ENCODE results near the gene SV2A. TPM values are rescaled to one million over a fixed set of nuclear protein-coding genes. Genes with fewer than 3 reads are reported as not detected.

SV2A gene
- total and polyA plus RNA-seq, 7 donors = 0.60 to 6.9 (median 4.1) TPM; not detected in 1

- no peaks in the 10 kb centered on the region for H3K27me3 ChIP-seq
- peaks cover 0 to 16% (median 9%) of the 10 kb centered on the region in 4 donors for H3K4me1 ChIP-seq
- no peaks in the 10 kb centered on the region for H3K36me3 ChIP-seq
- DNase-seq = peak; percentile 97
- H3K9me3 ChIP-seq = no peaks in the 10 kb centered on the region
- H3K27ac ChIP-seq = peak within 1 kb of the TSS; percentile 87 to 94 (median 91)
- 10 to 12% methylated on average over 65 of the region's 65 CpGs for WGBS, 2 donors
- TF ChIP-seq POLR2A (IDR thresholded peaks at IDR 0.05) (peak; percentile 87 to 89), POLR2AphosphoS5 (IDR thresholded peaks at IDR 0.05) (peak; percentile 96 to 98 (median 97))
- TF ChIP-seq, protein P1, sequence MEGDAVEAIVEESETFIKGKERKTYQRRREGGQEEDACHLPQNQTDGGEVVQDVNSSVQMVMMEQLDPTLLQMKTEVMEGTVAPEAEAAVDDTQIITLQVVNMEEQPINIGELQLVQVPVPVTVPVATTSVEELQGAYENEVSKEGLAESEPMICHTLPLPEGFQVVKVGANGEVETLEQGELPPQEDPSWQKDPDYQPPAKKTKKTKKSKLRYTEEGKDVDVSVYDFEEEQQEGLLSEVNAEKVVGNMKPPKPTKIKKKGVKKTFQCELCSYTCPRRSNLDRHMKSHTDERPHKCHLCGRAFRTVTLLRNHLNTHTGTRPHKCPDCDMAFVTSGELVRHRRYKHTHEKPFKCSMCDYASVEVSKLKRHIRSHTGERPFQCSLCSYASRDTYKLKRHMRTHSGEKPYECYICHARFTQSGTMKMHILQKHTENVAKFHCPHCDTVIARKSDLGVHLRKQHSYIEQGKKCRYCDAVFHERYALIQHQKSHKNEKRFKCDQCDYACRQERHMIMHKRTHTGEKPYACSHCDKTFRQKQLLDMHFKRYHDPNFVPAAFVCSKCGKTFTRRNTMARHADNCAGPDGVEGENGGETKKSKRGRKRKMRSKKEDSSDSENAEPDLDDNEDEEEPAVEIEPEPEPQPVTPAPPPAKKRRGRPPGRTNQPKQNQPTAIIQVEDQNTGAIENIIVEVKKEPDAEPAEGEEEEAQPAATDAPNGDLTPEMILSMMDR (IDR thresholded peaks at IDR 0.05) = no peak
- H3K4me3 ChIP-seq = peak within 1 kb of the TSS; percentile 50 to 64 (median 59)
- intact Hi-C loops (cut with DNase I) = no loop called here
Measured at GRCh38 chr1:149899460-149900284, 18.0 kb downstream of the SV2A start, which contains the start of gene BOLA1. Gene BOLA1 (plus strand): TSS chr1:149899568. CDS start chr1:149900060, 492 bp downstream.

DNA sequence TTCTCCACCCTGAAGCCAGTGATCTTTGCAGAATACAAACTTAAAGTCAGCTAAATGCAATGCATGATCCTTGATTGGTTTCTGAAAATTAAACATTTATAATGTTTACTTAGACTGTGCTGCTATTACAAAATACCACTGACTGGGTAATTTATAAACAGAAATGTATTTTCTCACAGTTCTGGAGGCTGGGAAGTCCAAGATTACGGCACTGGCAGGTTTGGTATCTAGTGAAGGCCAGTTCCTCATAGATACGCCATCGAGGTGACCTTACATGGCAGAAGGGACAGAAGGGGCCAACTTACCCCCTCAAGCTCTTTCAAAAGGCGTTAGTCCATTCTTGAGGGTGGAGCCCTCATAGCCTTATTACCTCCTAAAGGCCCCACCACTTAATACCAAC, 21.1 kb downstream of the SV2A start:
- Histone ChIP-seq H3K9me3 (no peaks in the 10 kb centered on the region), H3K27ac (no peak overlapping the region), H3K4me1 (peaks cover 0 to 16% (median 9%) of the 10 kb centered on the region in 4 donors), H3K27me3 (no peaks in the 10 kb centered on the region), H3K4me3 (no peak overlapping the region), H3K36me3 (no peaks in the 10 kb centered on the region)
- intact Hi-C loops (cut with DNase I) = no loop called here
- no peak for DNase-seq
- WGBS, 2 donors = 85 to 96% methylated on average over 4 of the region's 4 CpGs
- TF ChIP-seq POLR2A (IDR thresholded peaks at IDR 0.05) (no peak), POLR2AphosphoS5 (IDR thresholded peaks at IDR 0.05) (no peak), EP300 (IDR thresholded peaks at IDR 0.05) (no peak)
- TF ChIP-seq, protein P1 (IDR thresholded peaks at IDR 0.05) = no peak

DNA sequence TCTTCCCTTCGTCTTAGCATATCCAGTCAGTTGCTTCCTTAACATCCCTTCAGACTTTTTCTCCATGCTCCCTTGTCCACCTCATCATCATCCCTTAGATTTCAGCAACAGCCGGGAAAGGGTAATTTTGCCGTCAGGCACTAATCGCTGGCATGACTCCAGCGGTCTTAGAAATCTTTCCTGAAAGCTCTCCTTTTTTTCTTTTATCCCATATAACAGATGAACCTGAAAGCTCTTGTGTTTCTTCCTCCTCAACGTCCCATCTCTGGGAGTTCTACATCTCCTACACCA, 28.7 kb downstream of the SV2A start:
- H3K9me3 ChIP-seq = no peaks in the 10 kb centered on the region
- peak overlapping the region; percentile 72 to 79 (median 76) for H3K4me3 ChIP-seq
- H3K4me1 ChIP-seq = peaks cover 3 to 27% (median 17%) of the 10 kb centered on the region in 4 donors
- H3K27me3 ChIP-seq = no peaks in the 10 kb centered on the region
- H3K36me3 ChIP-seq = no peaks in the 10 kb centered on the region
- 52 to 72% methylated on average over 6 of the region's 6 CpGs for WGBS, 2 donors
- H3K27ac ChIP-seq = peak overlapping the region; percentile 97 to 100 (median 99)
- intact Hi-C loops (cut with DNase I) = loop anchor here (10.0 kb wide), 1 partner anchor 176 kb away; the partner anchor contains the start of gene VPS45
- DNase-seq = peak; percentile 76
- TF ChIP-seq, protein P1 (IDR thresholded peaks at IDR 0.05) = no peak
- TF ChIP-seq POLR2A (IDR thresholded peaks at IDR 0.05) (no peak), EP300 (IDR thresholded peaks at IDR 0.05) (no peak), POLR2AphosphoS5 (IDR thresholded peaks at IDR 0.05) (no peak)

GRCh38 chr1:149888247-149888998, 29.2 kb downstream of the SV2A start:
- Histone ChIP-seq H3K4me3 (peak overlapping the region; percentile 72 to 79 (median 76)), H3K27me3 (no peaks in the 10 kb centered on the region), H3K4me1 (peaks cover 3 to 32% (median 21%) of the 10 kb centered on the region in 4 donors), H3K36me3 (no peaks in the 10 kb centered on the region), H3K27ac (peak overlapping the region; percentile 97 to 100 (median 99)), H3K9me3 (no peaks in the 10 kb centered on the region)
- TF ChIP-seq, protein P1 (IDR thresholded peaks at IDR 0.05) = peak in 3 of 4 experiments; percentile 28 to 54 (median 53)
- TF ChIP-seq EP300 (IDR thresholded peaks at IDR 0.05) = no peak
- DNase-seq = peak; percentile 94
- 5 to 10% methylated on average over 28 of the region's 28 CpGs for WGBS, 2 donors
- intact Hi-C loops (cut with DNase I) = loop anchor here (10.0 kb wide), 1 partner anchor 176 kb away; the partner anchor contains the start of gene VPS45
